Activated naive CD4-positive, alpha-beta T cell treated with anti-CD3 and anti-CD28 coated beads, Interleukin-2, amount 10 ng/mL, durations not matched to agents 7 days and 5 days (primary cell): ENCODE measurements around the gene FYB2.

ENCODE experiments used
- CTCF ChIA-PET: fragments of 350-600 bp; sonication (Branson Sonifier 250); formaldehyde crosslinking; loops from one replicate; lab custom pipeline; 2021; ENCODE audit warnings: antibody characterized with exemption; lab: Charles Lee
- DNase-seq: peaks from one replicate; pipeline ENCODE4 v3.0.0-alpha.2; 2020
- H3K27ac Mint-ChIP-seq: one replicate; pipeline ENCODE4 v1.8.0; 2021; ENCODE audit warnings: mild to moderate bottlenecking, moderate library complexity, mixed read lengths
- H3K27me3 Mint-ChIP-seq: one replicate; pipeline ENCODE4 v1.8.0; 2021; ENCODE audit warnings: mild to moderate bottlenecking, mixed read lengths
- H3K36me3 Mint-ChIP-seq: one replicate; pipeline ENCODE4 v1.8.0; 2021; ENCODE audit warnings: mixed read lengths
- H3K4me1 Mint-ChIP-seq: one replicate; pipeline ENCODE4 v1.8.0; 2021; ENCODE audit warnings: mixed read lengths
- H3K4me3 Mint-ChIP-seq: one replicate; pipeline ENCODE4 v1.8.0; 2021; ENCODE audit warnings: mild to moderate bottlenecking, moderate library complexity, mixed read lengths
- H3K9me3 Mint-ChIP-seq: one replicate; pipeline ENCODE4 v1.8.0; 2021; ENCODE audit warnings: mixed read lengths

Gene FYB2

DNA sequence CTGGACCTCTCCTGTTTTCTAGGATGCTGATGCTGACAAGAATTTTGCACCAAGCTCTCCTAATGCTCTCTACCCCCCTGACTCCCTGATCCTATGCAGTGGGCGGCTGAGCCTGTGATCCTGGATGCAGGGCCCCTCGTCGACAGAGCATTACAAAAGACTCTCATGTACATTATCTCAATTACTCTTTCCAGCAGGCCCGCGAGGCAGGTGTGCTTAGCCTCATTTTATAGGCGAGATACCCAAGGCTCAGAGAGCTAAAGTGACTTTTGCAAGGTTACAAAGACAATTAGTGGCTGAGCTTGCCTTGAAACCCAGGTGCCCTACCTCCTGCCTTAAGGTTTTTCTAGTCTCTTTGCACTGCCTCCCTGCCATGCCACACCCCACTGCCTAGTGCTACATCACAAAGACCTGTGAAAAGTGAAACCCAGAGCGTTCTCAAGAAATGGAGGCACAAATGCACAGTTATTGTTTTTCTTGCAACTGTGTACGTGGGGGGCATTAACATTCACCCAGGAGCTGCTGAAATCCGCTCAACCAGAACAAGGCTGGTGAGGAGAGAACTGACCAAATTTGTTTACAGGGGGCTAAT lies 25.4 kb upstream of the FYB2 start:
- H3K36me3 Mint-ChIP-seq: no peaks in the 10 kb centered on the region
- H3K4me1 Mint-ChIP-seq: no peaks in the 10 kb centered on the region
- peaks cover 9% of the 10 kb centered on the region for H3K27me3 Mint-ChIP-seq
- CTCF ChIA-PET: no interaction called here
- H3K4me3 Mint-ChIP-seq: no peak overlapping the region
- no peak overlapping the region for H3K27ac Mint-ChIP-seq
- no peak for DNase-seq
- no peaks in the 10 kb centered on the region for H3K9me3 Mint-ChIP-seq

DNA sequence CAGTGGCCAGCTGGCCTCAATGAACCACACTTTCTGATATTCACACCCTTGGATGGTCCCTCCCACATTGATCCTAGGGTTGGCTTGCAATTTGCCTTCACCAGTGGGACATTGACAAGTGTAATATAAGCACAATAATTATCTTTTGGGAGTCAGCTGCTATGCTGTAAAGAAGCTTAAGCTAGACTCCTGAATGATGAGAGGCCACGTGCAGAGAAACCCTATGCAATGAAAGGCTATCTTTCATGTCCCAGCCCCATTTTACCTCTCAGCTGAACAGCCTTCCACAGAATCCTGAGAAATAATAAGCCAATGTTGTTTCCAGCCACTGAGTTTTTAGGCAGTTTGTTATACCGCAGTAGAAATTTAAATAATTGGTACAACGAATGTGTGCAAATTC lies 24.3 kb upstream of the FYB2 start:
- peaks cover 9% of the 10 kb centered on the region for H3K27me3 Mint-ChIP-seq
- no peak overlapping the region for H3K27ac Mint-ChIP-seq
- CTCF ChIA-PET: no interaction called here
- H3K36me3 Mint-ChIP-seq: no peaks in the 10 kb centered on the region
- no peak overlapping the region for H3K4me3 Mint-ChIP-seq
- DNase-seq: no peak
- no peaks in the 10 kb centered on the region for H3K4me1 Mint-ChIP-seq
- H3K9me3 Mint-ChIP-seq: no peaks in the 10 kb centered on the region

DNA sequence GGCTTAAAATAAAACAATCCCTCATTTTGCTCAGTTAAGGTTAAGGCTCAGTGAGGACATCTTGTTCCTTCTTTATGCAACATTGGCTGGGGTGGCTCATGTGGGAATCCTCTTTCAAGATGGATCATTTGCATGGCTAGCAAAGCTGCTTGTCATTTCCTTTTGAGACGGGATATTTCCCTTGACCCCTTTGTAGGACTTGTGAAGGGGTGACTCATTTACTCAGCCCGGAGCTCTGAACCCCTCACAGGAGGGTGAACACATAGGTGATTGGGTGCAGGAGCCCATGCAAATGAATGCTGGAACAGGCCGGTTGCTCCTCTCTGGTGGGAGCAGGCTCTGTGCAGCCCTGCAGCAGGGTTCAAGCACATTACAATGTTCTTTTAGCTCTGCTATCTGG lies 19.6 kb upstream of the FYB2 start:
- H3K9me3 Mint-ChIP-seq: no peaks in the 10 kb centered on the region
- H3K27me3 Mint-ChIP-seq: no peaks in the 10 kb centered on the region
- no peaks in the 10 kb centered on the region for H3K36me3 Mint-ChIP-seq
- no peaks in the 10 kb centered on the region for H3K4me1 Mint-ChIP-seq
- no peak overlapping the region for H3K27ac Mint-ChIP-seq
- CTCF ChIA-PET: no interaction called here
- H3K4me3 Mint-ChIP-seq: no peak overlapping the region
- DNase-seq: no peak

DNA sequence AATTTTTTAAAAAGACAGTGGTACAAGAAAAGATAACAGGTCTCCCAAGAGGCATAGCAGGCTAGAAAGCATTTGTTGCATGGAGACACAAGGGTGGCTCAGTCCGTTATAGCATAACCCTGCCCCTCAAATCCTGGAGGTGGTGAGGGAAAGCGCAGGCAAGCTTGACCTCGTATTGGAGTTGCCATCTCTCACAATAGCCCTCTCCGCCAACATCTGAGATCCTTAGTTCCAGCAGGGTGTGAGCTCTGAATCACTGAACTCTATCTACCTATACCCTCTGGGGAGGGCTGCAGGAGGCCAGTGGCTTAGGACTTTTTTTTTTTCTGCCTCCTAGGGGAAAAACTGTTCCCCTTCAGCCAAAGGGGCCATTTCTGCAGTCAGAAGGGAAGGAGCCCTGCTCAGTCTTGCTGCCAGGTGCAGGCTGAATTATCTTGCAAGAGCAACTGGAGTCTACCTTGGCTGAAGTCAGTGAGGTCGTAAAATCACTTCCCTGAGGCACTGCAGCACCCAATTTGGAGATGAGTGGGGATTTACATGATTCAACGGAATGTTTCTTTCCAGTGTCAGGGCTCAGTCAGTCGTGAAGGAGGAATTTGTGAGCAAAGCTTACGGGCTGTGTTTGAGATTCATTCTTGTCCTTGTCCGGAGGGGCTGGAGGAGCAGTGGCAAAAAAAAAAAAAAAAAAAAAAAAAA lies 18.2 kb upstream of the FYB2 start:
- H3K36me3 Mint-ChIP-seq: no peaks in the 10 kb centered on the region
- no peaks in the 10 kb centered on the region for H3K9me3 Mint-ChIP-seq
- H3K27ac Mint-ChIP-seq: no peak overlapping the region
- H3K4me3 Mint-ChIP-seq: no peak overlapping the region
- no peaks in the 10 kb centered on the region for H3K27me3 Mint-ChIP-seq
- no peaks in the 10 kb centered on the region for H3K4me1 Mint-ChIP-seq
- DNase-seq: no peak
- CTCF ChIA-PET: interaction anchor here (2.2 kb wide), 1 partner anchor 16 kb away, joined by 7 read pairs; no protein-coding TSS in a partner anchor

DNA sequence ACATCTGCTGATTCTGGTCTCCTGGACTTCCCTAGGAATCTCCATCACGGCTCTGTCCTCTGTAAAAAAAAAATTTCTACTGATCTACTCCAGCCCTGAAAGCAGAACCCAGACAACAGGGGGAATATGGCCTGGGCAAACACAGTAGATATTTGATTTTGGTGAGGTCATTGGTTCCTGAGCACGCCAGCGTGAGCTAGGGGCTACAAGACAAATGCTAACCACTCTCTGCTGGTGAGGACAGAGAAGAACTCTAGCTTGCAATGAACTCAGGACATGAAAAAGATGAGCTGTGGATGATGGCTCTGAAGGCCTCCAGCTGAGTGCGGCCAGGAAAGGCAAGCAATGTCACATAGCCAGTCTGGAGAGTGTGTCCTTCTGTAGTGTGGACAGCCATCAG lies 17.2 kb upstream of the FYB2 start:
- Mint-ChIP-seq H3K36me3 (no peaks in the 10 kb centered on the region), H3K9me3 (no peaks in the 10 kb centered on the region), H3K4me3 (no peak overlapping the region), H3K27me3 (no peaks in the 10 kb centered on the region), H3K4me1 (no peaks in the 10 kb centered on the region), H3K27ac (no peak overlapping the region)
- DNase-seq: no peak
- CTCF ChIA-PET: interaction anchor here (2.2 kb wide), 1 partner anchor 15 kb away, joined by 7 read pairs; no protein-coding TSS in a partner anchor

DNA sequence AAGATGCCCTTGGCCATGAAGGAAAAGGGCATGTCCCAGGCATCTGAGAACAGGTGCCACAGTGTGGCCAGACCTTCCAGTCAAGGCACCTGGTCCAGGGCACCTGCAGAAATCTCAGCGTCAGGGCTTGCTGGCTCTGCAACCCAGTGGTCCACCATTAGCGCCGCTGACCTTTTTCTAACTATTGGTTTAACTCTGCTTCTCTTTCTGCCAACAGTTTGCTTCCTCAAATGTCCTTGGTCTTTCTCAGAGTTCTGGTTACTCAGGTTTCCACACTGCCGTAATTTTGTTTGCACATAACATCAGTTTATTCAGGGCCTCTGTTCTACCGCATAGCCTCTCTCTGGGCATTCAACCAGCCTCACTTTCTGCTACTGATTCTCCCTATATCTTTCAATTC lies 16.5 kb upstream of the FYB2 start:
- Mint-ChIP-seq H3K9me3 (no peaks in the 10 kb centered on the region), H3K4me3 (no peak overlapping the region), H3K27ac (no peak overlapping the region), H3K4me1 (no peaks in the 10 kb centered on the region), H3K36me3 (no peaks in the 10 kb centered on the region), H3K27me3 (no peaks in the 10 kb centered on the region)
- CTCF ChIA-PET: no interaction called here
- no peak for DNase-seq

DNA sequence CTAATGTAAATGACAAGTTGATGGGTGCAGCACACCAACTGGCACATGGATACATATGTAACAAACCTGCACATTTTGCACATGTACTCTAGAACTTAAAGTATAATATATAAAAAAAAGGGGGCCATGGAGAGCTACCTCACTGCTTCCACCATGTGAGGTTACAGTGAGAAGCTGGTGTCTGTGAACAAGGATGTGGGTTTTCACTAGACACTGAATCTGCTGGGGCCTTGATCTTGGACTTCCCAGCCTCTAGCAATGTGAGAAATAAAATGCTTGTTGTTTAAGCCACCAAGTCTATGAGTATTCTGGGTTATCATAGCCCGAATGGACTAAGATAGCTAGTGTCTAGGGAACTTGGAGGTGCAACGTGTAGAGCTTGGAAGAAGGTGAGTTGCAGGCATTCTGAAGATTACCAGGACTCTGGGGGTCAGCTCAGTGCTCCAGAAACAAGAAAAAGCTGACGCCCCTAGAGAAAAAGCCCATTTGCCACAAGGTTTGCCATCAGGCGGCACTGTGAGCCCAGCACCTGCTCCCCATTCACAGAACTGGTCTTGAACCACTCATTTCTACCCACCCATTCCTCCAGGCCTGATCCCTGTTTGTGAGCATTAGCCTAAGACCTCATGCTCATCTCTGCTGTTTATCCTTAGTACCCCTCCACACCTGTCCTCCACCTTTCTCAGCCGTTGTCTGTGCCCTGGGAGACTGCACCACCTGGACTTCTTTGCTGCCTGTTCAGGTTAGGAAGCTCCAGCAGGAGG lies 15.1 kb upstream of the FYB2 start:
- Mint-ChIP-seq H3K36me3 (no peaks in the 10 kb centered on the region), H3K27ac (no peak overlapping the region), H3K4me3 (no peak overlapping the region), H3K27me3 (no peaks in the 10 kb centered on the region), H3K9me3 (no peaks in the 10 kb centered on the region), H3K4me1 (no peaks in the 10 kb centered on the region)
- no peak for DNase-seq
- CTCF ChIA-PET: interaction anchor here (1.8 kb wide), 1 partner anchor 10 kb away, joined by 4 read pairs; no protein-coding TSS in a partner anchor

DNA sequence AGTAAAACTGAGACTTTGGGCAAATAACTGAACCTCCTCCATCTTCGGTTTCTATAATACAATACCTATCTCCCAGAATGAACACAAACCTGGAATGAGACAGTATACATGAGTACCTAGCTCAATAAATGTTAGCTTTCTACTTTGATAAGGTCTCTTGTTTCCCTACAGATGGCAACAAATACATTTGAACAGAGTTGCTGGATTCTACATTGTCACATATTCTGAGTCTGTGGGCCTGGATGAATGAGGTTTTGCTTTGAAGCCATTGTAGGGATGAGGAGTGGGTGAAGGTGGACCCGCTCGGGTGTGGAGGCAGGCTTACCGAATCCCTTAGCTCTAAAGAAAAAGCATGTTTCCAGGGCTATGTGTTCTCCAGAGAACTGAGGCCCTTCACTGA lies 13.9 kb upstream of the FYB2 start:
- H3K4me1 Mint-ChIP-seq: no peaks in the 10 kb centered on the region
- no peaks in the 10 kb centered on the region for H3K27me3 Mint-ChIP-seq
- DNase-seq: no peak
- H3K36me3 Mint-ChIP-seq: no peaks in the 10 kb centered on the region
- no peak overlapping the region for H3K4me3 Mint-ChIP-seq
- no peak overlapping the region for H3K27ac Mint-ChIP-seq
- CTCF ChIA-PET: interaction anchor here (0.7 to 1.8 kb wide), 4 partner anchors 9 to 1213 kb away, joined by 3 to 6 read pairs (median 4); no protein-coding TSS in a partner anchor
- no peaks in the 10 kb centered on the region for H3K9me3 Mint-ChIP-seq

DNA sequence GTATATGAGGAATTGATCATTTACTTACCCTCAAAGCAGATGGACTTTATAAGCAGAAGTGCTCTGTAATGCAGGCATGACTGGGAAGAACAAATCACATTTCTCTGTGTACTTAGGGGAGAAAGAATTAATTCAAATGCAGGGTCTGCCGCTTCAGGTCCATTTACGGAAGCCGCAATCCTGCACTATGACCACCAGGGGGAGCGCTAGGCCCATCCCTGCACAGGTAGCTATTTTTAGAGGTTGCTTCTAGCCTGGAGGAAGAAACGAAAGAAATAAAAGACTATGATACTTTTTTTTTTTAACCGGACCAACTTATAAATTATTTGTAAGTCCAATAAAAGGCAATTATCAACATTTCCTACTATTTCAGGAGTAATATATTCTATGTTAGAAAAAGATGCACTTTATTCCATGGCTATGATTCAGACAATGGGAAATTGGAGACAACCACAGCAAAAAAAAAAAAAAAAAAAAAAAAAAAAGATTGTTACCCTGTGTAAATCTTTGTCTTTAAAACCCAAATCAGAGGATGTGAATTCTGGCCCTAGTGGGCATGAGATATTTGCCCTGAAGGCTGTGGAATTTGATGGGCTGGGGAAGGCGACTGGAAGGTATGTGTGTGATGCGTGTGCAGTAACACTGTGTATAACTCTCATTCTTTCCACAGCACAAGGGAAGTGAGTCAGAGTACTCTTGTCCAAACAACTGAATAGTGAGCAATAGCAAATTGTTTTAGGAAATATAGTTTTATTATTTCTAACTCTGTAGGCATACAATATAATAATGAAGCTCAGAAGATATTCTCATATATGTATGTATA lies 12.9 kb upstream of the FYB2 start:
- no peaks in the 10 kb centered on the region for H3K9me3 Mint-ChIP-seq
- H3K4me3 Mint-ChIP-seq: no peak overlapping the region
- no peaks in the 10 kb centered on the region for H3K27me3 Mint-ChIP-seq
- DNase-seq: peak; percentile 72
- no peaks in the 10 kb centered on the region for H3K4me1 Mint-ChIP-seq
- no peaks in the 10 kb centered on the region for H3K36me3 Mint-ChIP-seq
- H3K27ac Mint-ChIP-seq: no peak overlapping the region
- CTCF ChIA-PET: interaction anchor here (0.6 to 1.7 kb wide), 10 partner anchors 8 to 1327 kb away, joined by 3 to 8 read pairs (median 3); partner anchors contain the start of gene C8B

DNA sequence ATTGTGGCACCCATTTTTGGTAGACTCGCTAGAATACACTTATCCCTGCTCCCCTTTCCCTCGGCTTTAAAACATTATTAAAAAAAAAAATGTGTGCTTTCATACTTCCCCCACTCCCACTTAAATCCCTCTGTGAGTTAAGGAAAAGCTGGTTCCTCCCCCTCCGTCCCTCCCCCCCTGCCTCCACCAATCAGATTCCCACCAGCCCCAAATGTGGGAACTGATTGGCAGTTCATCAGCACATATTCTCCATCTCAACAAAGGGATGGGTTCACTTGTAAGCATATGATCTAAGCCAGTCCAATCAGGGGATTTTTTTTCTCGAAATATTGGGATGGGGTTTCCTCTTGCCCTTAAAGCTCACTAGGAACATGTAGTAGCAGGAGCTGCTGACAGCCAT lies 10.8 kb upstream of the FYB2 start:
- DNase-seq: no peak
- Mint-ChIP-seq H3K36me3 (no peaks in the 10 kb centered on the region), H3K4me3 (no peak overlapping the region), H3K9me3 (no peaks in the 10 kb centered on the region), H3K27ac (no peak overlapping the region), H3K27me3 (no peaks in the 10 kb centered on the region), H3K4me1 (no peaks in the 10 kb centered on the region)
- CTCF ChIA-PET: interaction anchor here (1.5 kb wide), 1 partner anchor 9 kb away, joined by 4 read pairs; no protein-coding TSS in a partner anchor

DNA sequence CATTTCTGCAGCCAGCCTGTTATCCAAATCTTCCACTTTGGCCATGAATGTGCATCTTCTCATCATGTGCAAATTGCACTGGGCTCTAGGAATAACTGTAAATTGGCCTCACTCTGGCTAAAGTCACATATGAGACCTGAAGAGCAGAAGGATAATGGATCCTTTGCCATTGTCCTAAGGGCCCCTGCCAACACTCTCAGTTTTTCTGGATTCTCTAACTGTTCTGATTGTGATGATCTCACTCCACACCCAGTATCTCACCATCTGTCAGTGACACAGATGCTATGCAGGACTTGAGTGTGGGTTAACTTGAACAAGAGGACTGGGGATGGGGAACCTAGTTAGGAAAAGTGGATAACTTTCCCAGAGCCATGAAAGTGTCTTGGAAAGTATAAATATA lies 8.5 kb upstream of the FYB2 start:
- H3K27ac Mint-ChIP-seq: no peak overlapping the region
- no peak for DNase-seq
- no peaks in the 10 kb centered on the region for H3K36me3 Mint-ChIP-seq
- no peaks in the 10 kb centered on the region for H3K27me3 Mint-ChIP-seq
- H3K9me3 Mint-ChIP-seq: no peaks in the 10 kb centered on the region
- no peaks in the 10 kb centered on the region for H3K4me1 Mint-ChIP-seq
- H3K4me3 Mint-ChIP-seq: no peak overlapping the region
- CTCF ChIA-PET: no interaction called here

DNA sequence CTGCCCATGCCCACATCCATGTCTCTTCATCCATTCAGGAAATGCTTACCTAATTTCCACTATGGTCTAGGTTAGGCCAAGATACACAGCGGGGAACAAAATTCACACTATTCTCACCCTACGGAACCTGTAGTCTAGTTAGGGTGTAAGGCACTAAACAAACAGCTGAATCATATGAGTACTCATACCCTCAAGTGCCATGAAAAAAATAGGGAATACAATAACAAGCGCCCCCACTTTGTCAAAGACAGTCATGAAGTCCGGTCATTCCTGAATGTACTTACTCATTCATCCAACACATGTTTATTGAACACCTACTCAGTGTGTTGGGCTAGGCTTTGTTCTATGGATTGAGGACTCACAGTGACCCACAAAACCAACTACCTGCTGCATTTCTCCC lies 6.2 kb upstream of the FYB2 start:
- no peaks in the 10 kb centered on the region for H3K27me3 Mint-ChIP-seq
- CTCF ChIA-PET: interaction anchor here (0.7 kb wide), 1 partner anchor 9 kb away, joined by 3 read pairs; no protein-coding TSS in a partner anchor

DNA sequence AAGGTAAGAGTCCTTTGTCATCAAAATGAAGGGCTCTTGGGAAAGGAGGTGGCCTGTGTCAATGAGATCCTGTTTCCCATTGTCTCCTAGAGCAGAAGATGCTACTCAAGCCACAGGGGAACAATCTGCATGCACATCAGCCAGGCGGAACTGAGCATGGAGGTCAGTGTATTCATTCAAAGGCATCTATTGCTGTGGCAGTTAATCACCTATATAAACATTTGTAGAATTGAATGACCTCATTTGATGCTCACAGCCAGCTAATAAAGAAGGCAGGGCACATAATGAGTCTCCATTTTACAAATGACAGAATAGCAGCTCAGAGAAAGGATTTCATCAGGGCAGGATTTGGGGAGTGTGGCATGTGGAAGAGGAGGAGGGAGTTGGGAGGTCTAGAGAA lies 5.7 kb upstream of the FYB2 start:
- no peak for DNase-seq
- Mint-ChIP-seq H3K9me3 (no peaks in the 10 kb centered on the region), H3K4me1 (no peaks in the 10 kb centered on the region), H3K27ac (no peak overlapping the region), H3K36me3 (no peaks in the 10 kb centered on the region), H3K4me3 (no peak overlapping the region), H3K27me3 (no peaks in the 10 kb centered on the region)
- CTCF ChIA-PET: interaction anchor here (1.3 kb wide), 1 partner anchor 9 kb away, joined by 4 read pairs; no protein-coding TSS in a partner anchor

More for the DNA sequence above, 6.2 kb upstream of the FYB2 start:
- H3K4me1 Mint-ChIP-seq: no peaks in the 10 kb centered on the region
- no peaks in the 10 kb centered on the region for H3K36me3 Mint-ChIP-seq
- DNase-seq: no peak
- no peak overlapping the region for H3K27ac Mint-ChIP-seq
- no peaks in the 10 kb centered on the region for H3K9me3 Mint-ChIP-seq
- no peak overlapping the region for H3K4me3 Mint-ChIP-seq

DNA sequence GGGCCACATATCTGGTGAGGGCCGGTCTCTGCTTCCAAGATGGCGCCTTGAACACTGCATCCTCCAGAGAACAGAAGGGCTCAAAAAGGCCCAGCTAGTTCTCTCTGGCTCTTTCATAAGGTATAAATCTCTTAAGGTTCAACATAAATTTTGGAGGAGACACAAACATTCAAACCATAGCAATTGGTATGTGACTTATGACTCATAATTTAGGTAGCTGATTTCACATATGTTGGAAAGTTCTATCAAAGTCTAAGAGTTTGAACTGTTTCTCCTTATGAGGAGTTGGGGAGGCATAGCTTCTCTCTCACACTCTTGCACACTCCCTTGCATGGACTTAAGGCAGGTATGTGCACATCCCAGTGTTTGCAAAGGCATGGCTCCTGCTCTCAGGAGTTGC lies 5.1 kb upstream of the FYB2 start:
- no peak for DNase-seq
- Mint-ChIP-seq H3K36me3 (no peaks in the 10 kb centered on the region), H3K4me1 (no peaks in the 10 kb centered on the region), H3K4me3 (no peak overlapping the region), H3K9me3 (no peaks in the 10 kb centered on the region), H3K27me3 (no peaks in the 10 kb centered on the region), H3K27ac (no peak overlapping the region)
- CTCF ChIA-PET: interaction anchor here (1.3 kb wide), 1 partner anchor 9 kb away, joined by 4 read pairs; no protein-coding TSS in a partner anchor
